Measurements from ENCODE around the gene AGPAT3. TPM values are rescaled to one million over a fixed set of nuclear protein-coding genes. Genes with fewer than 3 reads are reported as not detected.

The AGPAT3 gene
- total and polyA plus RNA-seq, 10 of the 15 experiments (the other 5 are each of a cell fraction or from before 2014, with no cell fraction given): 1.2 to 110 (median 30.8) TPM

GRCh38 chr21:43932005-43932404, 67.0 kb downstream of the AGPAT3 start:
- in situ Hi-C loops (cut with MboI) (no loop called here), intact Hi-C loops (cut with micrococcal nuclease; ENCODE audit: unreplicated experiment) (no loop called here)
- 92% methylated on average over 17 of the region's 17 CpGs for WGBS (ENCODE audit: insufficient coverage, insufficient replicate concordance, low lambda C conversion rate, missing lambda C conversion rate)
- TF ChIP-seq CBX3 (IDR thresholded peaks at IDR 0.05; ENCODE audit: borderline replicate concordance, low read depth): no peak
- 0 out of 2 replicates have a peak, but pooled peaks have one; percentile 37 for TF ChIP-seq POLR2AphosphoS2 (IDR thresholded peaks at IDR 0.05; ENCODE audit: low read depth, low read length)
- Histone ChIP-seq H2AFZ (ENCODE audit: control insufficient read depth, low read depth, low read length) (no peak overlapping the region), H3K4me3 (no peak overlapping the region), H3K36me3 (ENCODE audit: control insufficient read depth in 2 of 2, insufficient read depth in 2 of 2, low read length in 1 of 2) (peaks cover 21 to 35% of the 10 kb centered on the region in 2 experiments; a peak in 3 of 4 replicates), H3K79me2 (ENCODE audit: control insufficient read depth, insufficient read depth, low read length) (peaks cover 20% of the 10 kb centered on the region), H3K9me3 (replicated peaks; ENCODE audit: control insufficient read depth, insufficient read depth, low read length) (no peaks in the 10 kb centered on the region; the same call in 2 of the 3 replicates), H3K27ac (ENCODE audit: control insufficient read depth, insufficient read depth) (no peak overlapping the region), H3K9ac (ENCODE audit: control insufficient read depth, insufficient read depth, low read length) (no peak overlapping the region), H3K4me1 (ENCODE audit: control insufficient read depth, insufficient read depth, low read length) (peaks cover 5% of the 10 kb centered on the region; the same call in 1 of the 2 replicates), H3K27me3 (replicated peaks in 1 of 2; ENCODE audit: control insufficient read depth in 2 of 2, insufficient read depth in 2 of 2, low read length in 1 of 2) (no peaks in the 10 kb centered on the region), H3K4me2 (ENCODE audit: control insufficient read depth, insufficient read depth) (no peak overlapping the region), H4K20me1 (ENCODE audit: control insufficient read depth, insufficient read depth) (no peaks in the 10 kb centered on the region)
- FAIRE-seq (no peak), ATAC-seq (no peak), DNase-seq (ENCODE audit: low read depth, low spot score) (no peak)
- ChIA-PET CTCF (interaction anchor here (1.3 kb wide), 1 partner anchor 9 kb away, joined by 3 read pairs; no protein-coding TSS in a partner anchor), SMC1A (ENCODE audit: uncharacterized antibody, unreplicated experiment) (interaction anchor here (1.1 kb wide), 1 partner anchor 17 kb away, joined by 4 read pairs; no protein-coding TSS in a partner anchor), POLR2A (interaction anchor here (1.2 kb wide), 1 partner anchor 11 kb away, joined by 3 read pairs; no protein-coding TSS in a partner anchor), RAD21 (ENCODE audit: unreplicated experiment) (interaction anchor here (0.8 to 1.0 kb wide), 2 partner anchors 8 to 63 kb away, joined by 3 to 4 read pairs; no protein-coding TSS in a partner anchor)
- BruUV-seq (replicated peaks): no TSS peak

GRCh38 chr21:43933199-43933598, 68.2 kb downstream of the AGPAT3 start:
- Histone ChIP-seq H3K9me3 (replicated peaks; ENCODE audit: control insufficient read depth, insufficient read depth, low read length) (no peaks in the 10 kb centered on the region; the same call in 2 of the 3 replicates), H3K4me1 (ENCODE audit: control insufficient read depth, insufficient read depth, low read length) (peaks cover 17% of the 10 kb centered on the region), H3K27ac (ENCODE audit: control insufficient read depth, insufficient read depth) (no peak overlapping the region), H3K9ac (ENCODE audit: control insufficient read depth, insufficient read depth, low read length) (no peak overlapping the region), H3K36me3 (ENCODE audit: control insufficient read depth in 2 of 2, insufficient read depth in 2 of 2, low read length in 1 of 2) (peaks cover 18 to 32% of the 10 kb centered on the region in 2 experiments; a peak in 3 of 4 replicates), H3K27me3 (replicated peaks in 1 of 2; ENCODE audit: control insufficient read depth in 2 of 2, insufficient read depth in 2 of 2, low read length in 1 of 2) (no peaks in the 10 kb centered on the region), H4K20me1 (ENCODE audit: control insufficient read depth, insufficient read depth) (no peaks in the 10 kb centered on the region), H3K4me2 (ENCODE audit: control insufficient read depth, insufficient read depth) (no peak overlapping the region), H2AFZ (ENCODE audit: control insufficient read depth, low read depth, low read length) (no peak overlapping the region), H3K4me3 (no peak overlapping the region), H3K79me2 (ENCODE audit: control insufficient read depth, insufficient read depth, low read length) (peaks cover 20% of the 10 kb centered on the region)
- ATAC-seq (no peak), DNase-seq (ENCODE audit: low read depth, low spot score) (no peak), FAIRE-seq (no peak)
- CTCF ChIA-PET: no interaction called here
- in situ Hi-C loops (cut with MboI): no loop called here
- SMC1A ChIA-PET (ENCODE audit: uncharacterized antibody, unreplicated experiment): no interaction called here
- WGBS (ENCODE audit: insufficient coverage, insufficient replicate concordance, low lambda C conversion rate, missing lambda C conversion rate): over 99% methylated on average over 12 of the region's 12 CpGs
- intact Hi-C loops (cut with micrococcal nuclease; ENCODE audit: unreplicated experiment): no loop called here
- no peak for TF ChIP-seq E4F1 (IDR thresholded peaks at IDR 0.05; ENCODE audit: borderline replicate concordance, partially characterized antibody)
- TF ChIP-seq ZBTB11 (CRISPR knock-in tag; IDR thresholded peaks at IDR 0.05): no peak
- no peak for TF ChIP-seq USF2 (IDR thresholded peaks at IDR 0.05; ENCODE audit: borderline replicate concordance, low read depth, low read length)
- TF ChIP-seq KLF5 (IDR thresholded peaks at IDR 0.05; ENCODE audit: partially characterized antibody): no peak
- no peak for TF ChIP-seq ZNF384 (IDR thresholded peaks at IDR 0.05; ENCODE audit: borderline replicate concordance, low read depth, low read length)
- peak; percentile 37; the same call in 1 of the 2 replicates for TF ChIP-seq ATF7 (IDR thresholded peaks at IDR 0.05; ENCODE audit: low read depth)
- no peak for TF ChIP-seq MTA2 (IDR thresholded peaks at IDR 0.05; ENCODE audit: low read depth)
- no peak for TF ChIP-seq KAT2A (conservative IDR thresholded peaks at IDR 0.05; ENCODE audit: control insufficient read depth, low read depth, low read length)
- RAD21 ChIA-PET (ENCODE audit: unreplicated experiment): no interaction called here
- no TSS peak for BruUV-seq (replicated peaks)
- POLR2A ChIA-PET: no interaction called here
